ENCODE measurements around the gene TRPM5.

TRPM5 gene

GRCh38 chr11:2468363-2469235 lies 24.3 kb upstream of the TRPM5 start:
- no peak for DNase-seq (ENCODE audit: low spot score)

GRCh38 chr11:2467695-2468055 lies 23.4 kb upstream of the TRPM5 start:
- DNase-seq (ENCODE audit: low spot score) = no peak

DNA sequence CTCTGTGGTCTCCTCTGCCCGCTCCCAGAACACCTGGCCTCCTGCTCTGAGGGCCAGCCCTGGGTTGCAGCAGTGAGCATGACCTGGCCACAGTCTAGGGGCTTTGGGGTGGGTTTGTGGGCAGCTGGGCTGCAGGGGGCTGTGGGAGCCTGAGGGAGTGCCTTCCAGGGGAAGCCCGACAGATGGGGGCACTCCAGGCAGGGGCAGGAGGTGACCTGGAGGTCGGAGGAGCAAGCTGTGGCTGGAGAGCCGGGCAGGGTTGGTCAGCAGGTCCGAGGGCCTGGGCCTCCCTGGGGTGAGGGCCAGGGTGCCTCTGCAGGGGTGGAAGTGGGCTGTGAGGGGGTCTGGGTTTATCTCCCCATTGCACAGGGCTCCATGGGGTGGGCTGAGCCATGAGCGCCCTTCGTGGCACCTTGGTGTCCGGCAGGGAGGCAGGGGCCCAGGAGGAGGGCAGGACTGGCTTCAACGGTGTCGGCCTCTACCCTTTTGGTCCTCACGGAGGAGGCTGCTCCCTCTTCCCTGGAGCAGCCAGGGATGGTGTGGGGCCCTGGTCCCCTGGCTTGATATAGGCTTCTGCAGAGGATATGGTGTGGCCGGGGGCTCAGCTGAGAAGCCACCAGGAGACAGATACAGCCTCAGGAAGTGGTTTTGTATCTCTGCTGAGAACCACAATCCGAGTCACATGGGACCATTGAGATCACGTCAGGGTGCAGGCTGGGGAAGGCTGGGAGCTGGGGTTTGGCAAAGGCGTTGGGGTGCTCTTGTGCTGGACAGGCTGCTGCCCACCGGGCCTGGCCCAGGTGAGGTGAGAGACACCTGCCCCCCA lies 22.8 kb upstream of the TRPM5 start:
- DNase-seq (ENCODE audit: low spot score) = no peak

DNA sequence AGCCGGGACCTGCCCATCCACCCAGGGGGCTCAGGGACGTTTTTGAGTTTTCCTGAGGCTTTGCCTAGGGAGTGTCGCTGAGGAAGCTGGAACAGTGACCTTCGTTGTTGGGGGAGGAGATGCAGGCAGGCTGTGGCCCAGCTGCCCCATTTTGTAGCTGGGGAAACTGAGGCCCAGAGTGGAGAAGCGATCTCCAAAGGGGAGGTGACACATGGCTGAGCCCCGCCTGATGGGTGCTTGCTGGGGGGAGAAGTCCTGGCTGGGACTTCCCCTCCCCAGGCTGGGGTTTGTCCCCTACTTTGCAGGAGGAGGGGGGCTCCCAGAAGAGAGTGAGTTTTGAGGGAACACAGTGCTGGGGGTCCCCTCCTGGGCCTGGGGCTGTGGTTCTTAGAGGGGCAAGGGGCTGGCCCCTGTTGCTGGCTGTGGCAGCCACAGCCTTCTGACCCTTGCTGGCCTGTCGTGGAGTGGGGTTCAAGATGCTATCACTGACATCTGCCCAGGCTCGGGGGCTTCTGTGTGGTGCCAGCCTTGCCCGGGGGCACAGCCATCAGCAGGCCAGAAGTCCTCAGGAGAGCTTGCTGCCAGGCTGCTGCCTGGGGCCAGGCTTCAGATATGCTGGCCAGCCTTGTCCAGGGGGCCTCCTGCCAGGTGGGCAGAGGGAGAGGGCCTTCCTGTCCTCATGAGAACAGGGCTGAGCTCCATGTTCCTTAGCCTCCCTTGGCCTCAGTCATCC lies 21.9 kb upstream of the TRPM5 start:
- DNase-seq (ENCODE audit: low spot score) = no peak

- no peak for DNase-seq (ENCODE audit: low spot score)
Measured at GRCh38 chr11:2465202-2466068, 21.1 kb upstream of the TRPM5 start.

- DNase-seq (ENCODE audit: low spot score) = no peak
Measured at GRCh38 chr11:2464451-2465165, 20.3 kb upstream of the TRPM5 start.

DNA sequence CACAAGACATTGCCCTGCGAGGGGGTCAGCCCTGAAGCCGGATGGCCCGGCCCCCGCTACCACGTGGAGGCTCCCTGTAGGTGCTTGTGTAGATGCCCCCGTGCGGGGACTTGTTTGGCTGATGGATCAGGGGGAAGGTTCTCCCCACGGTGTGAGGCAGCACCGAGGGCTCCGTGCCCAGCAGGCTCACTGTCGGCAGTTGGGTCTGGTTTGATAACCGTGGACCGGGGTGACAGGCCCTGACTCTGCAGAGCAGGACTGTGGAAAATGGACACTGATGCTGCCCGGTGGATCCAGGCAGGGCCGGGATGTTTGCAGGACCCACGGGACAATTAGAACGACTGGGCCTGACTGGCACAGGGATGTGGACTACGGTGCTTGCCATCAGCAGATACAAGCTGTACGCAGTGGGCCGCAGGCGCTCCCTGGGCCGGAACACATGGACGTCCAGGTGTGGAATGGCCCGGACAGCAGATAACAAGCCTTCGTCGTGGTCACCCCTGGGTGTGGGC lies 19.5 kb upstream of the TRPM5 start:
- DNase-seq (ENCODE audit: low spot score) = no peak

GRCh38 chr11:2462986-2463765 lies 18.9 kb upstream of the TRPM5 start:
- no peak for DNase-seq (ENCODE audit: low spot score)

GRCh38 chr11:2462543-2462985 lies 18.2 kb upstream of the TRPM5 start:
- DNase-seq (ENCODE audit: low spot score) = no peak

GRCh38 chr11:2461956-2462542 lies 17.7 kb upstream of the TRPM5 start:
- DNase-seq (ENCODE audit: low spot score) = no peak

GRCh38 chr11:2461253-2461955 lies 17.1 kb upstream of the TRPM5 start:
- DNase-seq (ENCODE audit: low spot score) = no peak

DNA sequence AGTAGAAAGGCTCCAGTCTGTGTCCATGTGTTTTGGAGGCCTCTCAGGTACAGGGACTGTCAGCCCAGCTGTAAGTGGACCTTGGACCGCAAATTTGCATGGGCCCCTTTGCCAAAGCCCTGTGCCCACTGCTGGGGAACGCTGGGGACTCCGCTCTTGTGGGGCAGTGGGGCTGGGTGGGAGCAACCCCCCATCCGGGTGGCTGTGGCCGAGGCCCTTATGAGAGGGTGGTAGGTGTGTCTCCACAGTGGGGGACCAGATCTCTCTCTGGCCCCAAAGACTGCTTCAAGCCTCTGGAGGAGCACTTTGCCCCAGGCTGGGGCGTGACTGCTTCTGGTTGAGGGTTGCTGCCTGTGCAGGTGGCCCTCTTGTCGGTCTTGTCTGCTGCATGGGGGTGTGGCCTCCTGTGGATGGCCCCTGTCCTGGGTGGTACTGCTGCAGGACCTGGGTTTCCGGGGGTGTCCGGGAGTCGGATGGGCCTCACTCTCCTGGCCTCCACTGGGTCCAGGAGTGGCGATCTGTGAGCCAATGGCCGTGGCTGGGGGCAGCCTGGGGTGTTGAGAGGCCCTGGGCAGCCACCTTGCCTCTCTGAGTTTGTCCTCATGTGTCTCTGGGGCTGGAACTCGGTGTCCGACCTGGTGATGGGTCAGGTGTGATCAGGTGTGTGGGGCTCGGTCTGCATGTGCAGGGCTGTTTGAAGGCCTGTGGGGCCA lies 16.4 kb upstream of the TRPM5 start:
- DNase-seq (ENCODE audit: low spot score) = no peak

- DNase-seq (ENCODE audit: low spot score) = no peak
Measured at GRCh38 chr11:2459796-2460531, 15.7 kb upstream of the TRPM5 start.

DNA sequence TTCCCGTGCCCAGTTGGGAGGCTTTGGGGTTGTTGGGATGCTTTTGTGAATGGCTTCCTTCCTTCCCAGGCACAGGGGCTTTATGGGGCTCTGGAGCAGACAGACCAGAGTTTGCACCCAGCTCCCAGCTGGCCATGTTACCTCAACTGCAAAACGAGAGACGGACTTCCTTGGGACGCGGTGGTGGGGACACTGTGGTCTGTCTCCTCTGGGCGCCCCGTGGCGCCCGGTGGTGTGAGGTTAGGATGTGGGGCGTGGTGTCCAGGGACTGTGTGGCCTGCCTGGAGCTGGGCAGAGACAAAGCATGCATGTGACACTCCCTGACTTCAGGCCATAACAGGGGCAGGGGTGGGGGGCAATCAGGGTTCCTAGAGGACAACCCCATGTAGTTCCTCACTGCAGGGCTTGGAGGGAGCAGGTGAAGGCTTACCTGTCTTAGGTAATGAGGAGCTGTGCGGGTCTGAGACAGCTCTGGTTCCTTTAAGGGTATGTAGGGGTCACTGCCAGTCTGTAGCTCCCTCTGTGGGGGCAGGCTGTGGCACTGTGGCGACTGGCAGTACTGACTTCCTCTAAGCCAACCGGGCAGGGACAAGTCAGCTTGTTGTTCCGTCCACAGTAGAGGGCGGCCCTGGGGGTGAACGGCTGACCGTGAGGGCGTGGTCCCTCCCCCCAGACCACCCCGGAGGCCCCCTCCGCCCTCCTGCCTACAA lies 14.9 kb upstream of the TRPM5 start:
- DNase-seq (ENCODE audit: low spot score) = no peak

DNA sequence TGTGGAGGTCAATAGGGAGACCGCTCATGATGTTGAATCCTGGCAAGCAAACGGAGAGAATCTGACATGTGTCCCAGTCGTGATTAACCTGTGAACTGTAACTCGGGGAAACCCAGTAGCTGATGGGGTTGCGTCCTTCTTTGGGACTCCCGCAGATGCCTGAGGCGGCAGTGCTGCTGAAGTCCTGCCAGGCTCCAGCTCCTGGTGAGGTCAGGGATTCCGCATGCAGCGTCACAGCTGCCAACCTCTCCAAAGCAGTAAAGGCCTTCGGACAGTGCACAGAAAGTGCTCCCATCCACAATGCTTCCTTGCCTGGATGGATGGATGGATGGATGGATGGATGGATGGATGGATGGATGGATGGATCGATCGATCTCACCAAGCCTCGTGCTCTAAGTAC lies 14.0 kb upstream of the TRPM5 start:
- no peak for DNase-seq (ENCODE audit: low spot score)

GRCh38 chr11:2453436-2453835 lies 9.1 kb upstream of the TRPM5 start:
- no peak for DNase-seq (ENCODE audit: low spot score)

Measured in RKO (cell line).